Pancreas (tissue), 10 donors: ENCODE results near the gene MCTP1. TPM values are rescaled to one million over a fixed set of nuclear protein-coding genes. Genes with fewer than 3 reads are reported as not detected.

Experiments
- ATAC-seq, 4 donors: fragments of 200-7000 bp; cut with Tn5 transposase; one replicate each; pipeline versions ENCODE4 v1.8.0 to v1.9.1; 2020; ENCODE audit warnings: mild to moderate bottlenecking in 4 of 4, moderate library complexity in 4 of 4
- DNase-seq, 6 donors: peaks; one replicate each; pipeline ENCODE4 v3.0.0-alpha.2; 2020
- FAIRE-seq: peaks from 2 replicates; lab custom pipeline; 2012; peaks lifted over from hg19 to GRCh38; lab: Jason Lieb, UNC
- H3K27ac ChIP-seq, 4 donors: fragments of 200-600 bp; sonication (generic); 1 replicate in 3 of 4; 2 replicates in 1 of 4; pipeline versions ENCODE4 v1.5.0 to v1.8.0; 2020
- H3K27me3 ChIP-seq, 4 donors: fragments of 200-600 bp; one replicate each; pipeline ENCODE4 v1.8.0; 2021
- H3K36me3 ChIP-seq, 3 donors: fragments of 200-600 bp; sonication (generic) in 1 of 3; one replicate each; pipeline versions ENCODE4 v1.5.0 to v1.8.0; 2020 to 2021
- H3K4me1 ChIP-seq, 3 donors: fragments of 200-600 bp; one replicate each; pipeline ENCODE4 v1.8.0; 2021
- H3K4me3 ChIP-seq, 4 donors: fragments of 200-600 bp; sonication (generic) in 2 of 4; one replicate each; pipeline versions ENCODE4 v1.5.0 to v1.8.0; 2020 to 2021
- H3K9me3 ChIP-seq, 4 donors: fragments of 200-600 bp; one replicate each; pipeline ENCODE4 v1.8.0; 2021
- CTCF ChIP-seq, 4 donors: fragments of 200-600 bp; sonication (generic) in 3 of 4; IDR thresholded peaks; one replicate each; pipeline versions ENCODE4 v1.5.0 to v1.8.0; 2021; ENCODE audit warnings: antibody characterized with exemption in 4 of 4
- WGBS, 2 donors: extraction: QIAGEN DNeasy Blood & Tissue Kit; methylation state at CpG; one replicate each; pipeline ENCODE4 v1.1.7; 2013; 5-methylcytosine and 5-hydroxymethylcytosine counted together
- intact Hi-C, 3 donors: fragments of 100-400 bp; cut with DNase I; formaldehyde crosslinking; loops; one replicate each; pipeline versions ENCODE4 v1.11.1 to v1.14.2; 2022
- polyA plus RNA-seq, 2 donors: library from polyadenylated mRNA; stranded (reverse); fragments of 200-250 nt; gene quantifications; one replicate each; pipeline ENCODE4 v1.2.3, GENCODE V29; 2013
- total RNA-seq, 6 donors: library from RNA; stranded (reverse); fragmentation: NEBNext Ultra II Directional in 4 of 6; extraction: Animal tissue kit (Norgen Biotek cat#: 25700) in 4 of 6; gene quantifications; one replicate each; pipeline versions ENCODE4 v1.2.1 to v1.2.4, GENCODE V29; 2021 to 2023
- donor health status: healthy with polysubstance abuse.
- donor health status: DM: no; HTN: no; CAD: no; lungs with moderate emphysema.
- donor health status: DM: no; HTN: no; CAD: no.
- donor health status: control.
- donor health status: control.
- donor health status: Bipolar disorder and iron deficiency.
- donor health status: DM: yes; HTN: yes; CAD: no.
- donor health status: DM: no; HTN: no; CAD: no.
- donor health status: DM: no; HTN: no; CAD: no.
- donor health status: DM: yes; HTN: yes; CAD: no.

MCTP1 gene
- total and polyA plus RNA-seq, 8 donors = 0.80 to 8.1 (median 2.2) TPM

- peaks cover 0 to 5% (median 5%) of the 10 kb centered on the region in 3 donors for H3K4me1 ChIP-seq
- H3K36me3 ChIP-seq = no peaks in the 10 kb centered on the region
- no peak overlapping the region for H3K4me3 ChIP-seq
- TF ChIP-seq CTCF (IDR thresholded peaks at IDR 0.05) = no peak
- no peak for ATAC-seq
- intact Hi-C loops = no loop called here
- H3K27ac ChIP-seq = no peak overlapping the region
- H3K9me3 ChIP-seq = no peaks in the 10 kb centered on the region
- no peaks in the 10 kb centered on the region for H3K27me3 ChIP-seq
- FAIRE-seq = no peak
- no peak for DNase-seq
Measured at GRCh38 chr5:94711785-94712184, 573.1 kb downstream of the MCTP1 start.

GRCh38 chr5:94709277-94709676 lies 575.6 kb downstream of the MCTP1 start:
- ATAC-seq (no peak), FAIRE-seq (no peak)

GRCh38 chr5:94707359-94707758 lies 577.5 kb downstream of the MCTP1 start:
- Histone ChIP-seq H3K9me3 (no peaks in the 10 kb centered on the region), H3K4me3 (no peak overlapping the region), H3K4me1 (peaks cover 2 to 5% (median 5%) of the 10 kb centered on the region in 3 donors), H3K36me3 (no peaks in the 10 kb centered on the region), H3K27me3 (no peaks in the 10 kb centered on the region), H3K27ac (peak overlapping the region in 2 of 4 donors; percentile 46 to 56)
- intact Hi-C loops = no loop called here
- FAIRE-seq (no peak), DNase-seq (peak in 4 of 6 donors; percentile 10 to 64 (median 48)), ATAC-seq (peak; percentile 92 to 98 (median 96))
- WGBS, 2 donors = 22 to 33% methylated on average over 2 of the region's 2 CpGs
- no peak for TF ChIP-seq CTCF (IDR thresholded peaks at IDR 0.05)

More at GRCh38 chr5:94709277-94709676, 575.6 kb downstream of the MCTP1 start:
- DNase-seq = no peak
- intact Hi-C loops = no loop called here
- WGBS, 2 donors = 78% methylated on average over 1 of the region's 1 CpG
- Histone ChIP-seq H3K9me3 (no peaks in the 10 kb centered on the region), H3K4me3 (no peak overlapping the region), H3K27me3 (no peaks in the 10 kb centered on the region), H3K4me1 (peaks cover 2 to 5% (median 5%) of the 10 kb centered on the region in 3 donors), H3K36me3 (no peaks in the 10 kb centered on the region), H3K27ac (no peak overlapping the region)
- TF ChIP-seq CTCF (IDR thresholded peaks at IDR 0.05) = no peak

- 37 to 50% methylated on average over 1 of the region's 1 CpG for WGBS, 2 donors
- intact Hi-C loops = no loop called here
- TF ChIP-seq CTCF (IDR thresholded peaks at IDR 0.05) = no peak
- ATAC-seq = no peak
- H3K4me1 ChIP-seq = peaks cover 2 to 5% (median 5%) of the 10 kb centered on the region in 3 donors
- no peak overlapping the region for H3K4me3 ChIP-seq
- H3K9me3 ChIP-seq = no peaks in the 10 kb centered on the region
- no peaks in the 10 kb centered on the region for H3K36me3 ChIP-seq
- peak; percentile 13 for FAIRE-seq
- H3K27me3 ChIP-seq = no peaks in the 10 kb centered on the region
- no peak for DNase-seq
- no peak overlapping the region for H3K27ac ChIP-seq
Measured at GRCh38 chr5:94705427-94705826, 579.5 kb downstream of the MCTP1 start.

- TF ChIP-seq CTCF (IDR thresholded peaks at IDR 0.05) = no peak
- Histone ChIP-seq H3K4me1 (peaks cover 2 to 9% (median 9%) of the 10 kb centered on the region in 3 donors), H3K9me3 (no peaks in the 10 kb centered on the region), H3K27me3 (no peaks in the 10 kb centered on the region), H3K4me3 (no peak overlapping the region), H3K27ac (no peak overlapping the region), H3K36me3 (peaks cover 0 to under 1% (median 0%) of the 10 kb centered on the region in 3 donors)
- intact Hi-C loops = no loop called here
- FAIRE-seq (no peak), ATAC-seq (no peak), DNase-seq (no peak)
- 97% methylated on average over 1 of the region's 1 CpG for WGBS, 2 donors
Measured at GRCh38 chr5:94702729-94703128, 582.2 kb downstream of the MCTP1 start.
